NB4 (cell line): ENCODE data around the gene GRIK4.

Source experiments
- CTCF ChIP-seq: IDR thresholded peaks from one replicate; pipeline ENCODE4 v1.5.1; 2012; ENCODE audit warnings: low read depth, low read length
- MAX ChIP-seq: IDR thresholded peaks from 2 replicates; pipeline ENCODE4 v1.6.1; 2011; ENCODE audit warnings: low read depth, low read length
- MYC ChIP-seq: IDR thresholded peaks from 2 replicates; pipeline ENCODE4 v1.6.1; 2011; ENCODE audit warnings: low read depth, low read length
- POLR2A ChIP-seq: IDR thresholded peaks from 2 replicates; pipeline ENCODE4 v1.6.1; 2011; ENCODE audit warnings: mild to moderate bottlenecking; ENCODE audit not compliant: insufficient read length; ENCODE audit errors: extremely low read depth

- TF ChIP-seq POLR2A, result no peak
- no peak for TF ChIP-seq MAX
- TF ChIP-seq CTCF, result no peak
- no peak for TF ChIP-seq MYC
These were observed 348.2 kb downstream of the GRIK4 start for GRCh38 chr11:120859552-120860295.
